Measurements from ENCODE around the gene G6PC3. TPM values are rescaled to one million over a fixed set of nuclear protein-coding genes. Genes with fewer than 3 reads are reported as not detected.
A peak's percentile ranks its signal among the peaks of the same experiment; 100 is the strongest.

G6PC3 gene
- total and polyA plus RNA-seq, 2 experiments from 2014 or later: 36.1 to 132 TPM

GRCh38 chr17:44061446-44061845 is 9.1 kb upstream of the G6PC3 start:
- Histone ChIP-seq H3K27me3 (no peaks in the 10 kb centered on the region), H4K20me1 (ENCODE audit: insufficient read depth, poor library complexity, severe bottlenecking) (peaks cover 53% of the 10 kb centered on the region), H3K4me1 (ENCODE audit: insufficient read depth) (peaks cover 11% of the 10 kb centered on the region), H2AFZ (no peak overlapping the region), H3K9me2 (replicated peaks; ENCODE audit: insufficient read depth) (no peaks in the 10 kb centered on the region), H3K79me2 (peaks cover 96% of the 10 kb centered on the region), H3K9me3 (ENCODE audit: low read depth) (no peaks in the 10 kb centered on the region), H3K36me3 (replicated peaks; ENCODE audit: insufficient read depth, low read depth) (peaks cover 5% of the 10 kb centered on the region), H3K27ac (no peak overlapping the region), H3K4me3 (no peak overlapping the region), H3K4me2 (no peak overlapping the region)
- no peak for DNase-seq (ENCODE audit: low spot score)
- 54% methylated on average over 1 of the region's 1 CpG for WGBS (ENCODE audit: low lambda C conversion rate, missing lambda C conversion rate)
- TF ChIP-seq EZH2phosphoT487 (IDR thresholded peaks at IDR 0.05; ENCODE audit: low read depth, severe bottlenecking, unreplicated experiment) (no peak), EZH2 (IDR thresholded peaks at IDR 0.05; ENCODE audit: borderline replicate concordance) (no peak), CTCF (IDR thresholded peaks at IDR 0.05; ENCODE audit: poor library complexity) (no peak)

GRCh38 chr17:44062871-44063270 is 7.7 kb upstream of the G6PC3 start:
- Histone ChIP-seq H2AFZ (no peak overlapping the region), H3K9me2 (replicated peaks; ENCODE audit: insufficient read depth) (no peaks in the 10 kb centered on the region), H3K4me3 (no peak overlapping the region), H3K27ac (no peak overlapping the region), H4K20me1 (ENCODE audit: insufficient read depth, poor library complexity, severe bottlenecking) (peaks cover 49% of the 10 kb centered on the region), H3K79me2 (peaks cover 85% of the 10 kb centered on the region), H3K4me2 (no peak overlapping the region), H3K36me3 (replicated peaks; ENCODE audit: insufficient read depth, low read depth) (peaks cover 5% of the 10 kb centered on the region), H3K4me1 (ENCODE audit: insufficient read depth) (peaks cover 20% of the 10 kb centered on the region), H3K27me3 (no peaks in the 10 kb centered on the region), H3K9me3 (ENCODE audit: low read depth) (no peaks in the 10 kb centered on the region)
- TF ChIP-seq EZH2 (IDR thresholded peaks at IDR 0.05; ENCODE audit: borderline replicate concordance): no peak
- whole genome bisulfite sequencing (ENCODE audit: low lambda C conversion rate, missing lambda C conversion rate): 97% methylated on average over 15 of the region's 15 CpGs
- no peak for DNase-seq (ENCODE audit: low spot score)

GRCh38 chr17:44063704-44064639 is 6.6 kb upstream of the G6PC3 start:
- no peak overlapping the region for H3K4me3 ChIP-seq
- peaks cover 20% of the 10 kb centered on the region for H3K4me1 ChIP-seq (ENCODE audit: insufficient read depth)
- peak overlapping the region; percentile 96 for H3K4me2 ChIP-seq
- no peaks in the 10 kb centered on the region for H3K9me2 ChIP-seq (replicated peaks; ENCODE audit: insufficient read depth)
- H3K27ac ChIP-seq: no peak overlapping the region
- WGBS (ENCODE audit: low lambda C conversion rate, missing lambda C conversion rate): 83% methylated on average over 10 of the region's 10 CpGs
- H2AFZ ChIP-seq: no peak overlapping the region
- no peak for DNase-seq (ENCODE audit: low spot score)
- peaks cover 74% of the 10 kb centered on the region for H3K79me2 ChIP-seq
- H3K27me3 ChIP-seq: no peaks in the 10 kb centered on the region
- H3K36me3 ChIP-seq (replicated peaks; ENCODE audit: insufficient read depth, low read depth): peaks cover 5% of the 10 kb centered on the region
- H4K20me1 ChIP-seq (ENCODE audit: insufficient read depth, poor library complexity, severe bottlenecking): peaks cover 38% of the 10 kb centered on the region
- H3K9me3 ChIP-seq (ENCODE audit: low read depth): no peaks in the 10 kb centered on the region
- no peak for TF ChIP-seq CTCF (IDR thresholded peaks at IDR 0.05; ENCODE audit: poor library complexity)
- no peak for TF ChIP-seq EZH2 (IDR thresholded peaks at IDR 0.05; ENCODE audit: borderline replicate concordance)
- TF ChIP-seq EZH2phosphoT487 (IDR thresholded peaks at IDR 0.05; ENCODE audit: low read depth, severe bottlenecking, unreplicated experiment): no peak

- Histone ChIP-seq H3K9me2 (replicated peaks; ENCODE audit: insufficient read depth) (no peaks in the 10 kb centered on the region), H3K27ac (peak overlapping the region; percentile 99), H3K4me2 (peak overlapping the region; percentile 96), H3K36me3 (replicated peaks; ENCODE audit: insufficient read depth, low read depth) (peaks cover 5% of the 10 kb centered on the region), H3K4me1 (ENCODE audit: insufficient read depth) (peaks cover 28% of the 10 kb centered on the region), H3K27me3 (no peaks in the 10 kb centered on the region), H4K20me1 (ENCODE audit: insufficient read depth, poor library complexity, severe bottlenecking) (peaks cover 23% of the 10 kb centered on the region), H3K9me3 (ENCODE audit: low read depth) (no peaks in the 10 kb centered on the region), H2AFZ (peak overlapping the region; percentile 65), H3K4me3 (peak overlapping the region; percentile 83), H3K79me2 (peaks cover 56% of the 10 kb centered on the region)
- no peak for DNase-seq (ENCODE audit: low spot score)
- no peak for TF ChIP-seq EZH2 (IDR thresholded peaks at IDR 0.05; ENCODE audit: borderline replicate concordance)
- TF ChIP-seq EZH2phosphoT487 (IDR thresholded peaks at IDR 0.05; ENCODE audit: low read depth, severe bottlenecking, unreplicated experiment): no peak
- TF ChIP-seq CTCF (IDR thresholded peaks at IDR 0.05; ENCODE audit: poor library complexity): no peak
- under 1% methylated on average over 6 of the region's 9 CpGs for WGBS (ENCODE audit: low lambda C conversion rate, missing lambda C conversion rate)
Observed at GRCh38 chr17:44065668-44066203, 4.8 kb upstream of the G6PC3 start.

All from hepatocyte (in vitro differentiated cells).